NCI-H748 treated with DMSO at 0.1 percent for 48 hours (cell line): ENCODE results near the gene IL17C.

Experiments used
- DNase-seq: peaks from one replicate; lab custom pipeline; 2025; lab: John Stamatoyannopoulos, UW

The IL17C gene

GRCh38 chr16:88610080-88610479 is 28.3 kb upstream of the IL17C start:
- no peak for DNase-seq

DNA sequence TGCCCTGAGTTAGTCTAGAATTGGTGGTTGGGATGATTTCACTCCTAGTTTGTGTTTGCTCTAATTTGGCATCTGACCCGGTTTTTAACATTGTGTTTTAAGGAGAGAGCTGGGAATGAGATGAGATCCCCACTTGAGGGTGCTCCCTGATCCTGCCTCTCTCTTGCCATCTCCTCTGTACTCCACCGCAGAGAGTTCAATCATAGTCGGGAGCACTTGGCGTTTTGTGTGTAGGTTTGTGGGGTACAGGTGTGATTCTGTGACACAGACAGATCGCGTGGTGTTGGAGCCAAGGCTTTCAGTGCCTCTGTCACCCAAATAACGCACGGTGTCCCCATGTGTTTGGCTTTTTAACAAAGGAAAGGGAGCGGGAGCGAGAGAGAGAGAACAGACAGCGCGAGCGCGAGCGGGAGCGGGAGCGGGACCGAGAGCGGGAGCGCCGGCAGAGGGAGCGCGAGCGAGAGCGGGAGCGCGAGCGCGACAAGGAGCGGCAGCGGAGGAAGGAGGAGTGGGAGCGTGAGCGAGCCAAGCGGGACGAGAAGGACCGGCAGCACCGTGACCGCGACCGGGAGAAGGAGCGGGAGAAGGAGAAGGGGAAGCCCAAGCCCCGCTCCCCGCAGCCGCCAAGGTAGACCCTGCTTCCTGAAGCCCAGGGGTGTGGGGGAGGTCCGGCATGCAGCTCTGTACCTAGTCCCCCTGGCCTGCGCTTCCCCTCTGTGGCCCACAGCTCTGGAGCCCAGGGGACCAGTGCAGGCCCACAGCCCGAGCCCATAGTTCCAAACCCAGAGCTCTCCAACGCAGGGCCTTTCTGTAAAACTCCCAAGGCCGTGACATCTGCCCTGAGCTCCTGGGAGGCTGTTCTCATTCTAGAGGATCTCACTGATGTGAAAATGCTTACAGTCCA is 27.2 kb upstream of the IL17C start:
- DNase-seq: no peak

DNA sequence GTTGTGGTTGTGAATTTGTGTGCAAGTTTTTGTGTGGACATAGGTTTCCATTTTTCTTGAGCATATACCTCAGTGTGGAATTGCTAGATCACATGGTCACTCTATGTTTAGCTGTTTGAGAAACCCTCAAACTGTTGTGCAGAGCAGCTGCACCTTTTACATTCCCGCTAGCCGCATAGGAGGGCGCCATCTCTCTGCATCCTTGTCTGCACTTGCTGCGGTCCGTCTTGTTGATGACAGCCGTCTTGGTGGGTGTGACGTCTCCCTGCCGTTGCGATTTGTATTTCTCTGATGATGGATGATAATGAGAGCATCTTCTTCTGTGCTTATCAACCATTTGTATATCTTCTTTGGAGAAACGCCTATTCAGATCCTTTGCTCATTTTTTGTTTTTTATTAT is 25.1 kb upstream of the IL17C start:
- DNase-seq: no peak

DNA sequence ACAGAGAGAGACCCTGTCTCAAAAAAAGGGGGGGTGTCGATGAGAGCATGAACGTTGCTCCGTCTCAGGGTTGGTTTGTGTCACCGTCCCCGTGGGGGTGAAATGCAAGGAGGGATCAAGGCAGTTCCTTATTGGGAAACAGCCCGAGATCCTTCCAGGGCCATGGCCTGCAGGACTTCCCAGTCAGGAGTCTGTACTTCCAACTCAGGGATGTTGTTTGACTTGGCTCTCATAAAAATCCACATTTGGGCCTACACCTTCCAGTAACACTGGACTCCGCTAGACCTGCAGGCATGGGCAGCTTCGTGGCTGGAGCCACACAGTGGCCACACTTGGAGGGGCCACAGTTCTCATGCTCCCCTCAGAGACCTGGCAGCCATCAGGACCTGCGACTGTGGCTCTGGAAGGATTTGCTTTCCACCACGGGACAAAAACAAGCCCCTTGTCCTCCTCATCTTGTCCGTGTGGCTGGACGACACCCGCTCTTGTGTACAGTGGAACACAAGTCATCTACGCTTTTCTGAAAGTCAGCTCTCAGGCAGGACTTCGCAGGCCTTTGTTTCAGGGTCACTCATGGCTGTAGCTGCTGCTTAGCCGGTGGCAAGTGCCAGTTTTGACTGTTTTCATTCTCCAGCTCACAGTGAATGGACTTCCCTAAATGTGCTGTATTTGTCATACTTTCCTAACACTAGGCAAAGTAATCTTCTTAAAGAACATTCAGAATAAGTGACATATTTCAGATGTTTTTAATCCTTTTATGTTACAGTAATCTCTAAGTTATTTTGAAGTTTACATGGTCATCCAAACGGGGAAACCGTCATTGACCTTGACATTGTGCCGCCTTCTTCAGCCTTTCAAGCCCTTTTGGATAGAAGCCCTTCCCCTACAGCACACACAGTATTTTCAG is 24.2 kb upstream of the IL17C start:
- no peak for DNase-seq

- no peak for DNase-seq
These were observed 23.4 kb upstream of the IL17C start for GRCh38 chr16:88614818-88615580.

DNA sequence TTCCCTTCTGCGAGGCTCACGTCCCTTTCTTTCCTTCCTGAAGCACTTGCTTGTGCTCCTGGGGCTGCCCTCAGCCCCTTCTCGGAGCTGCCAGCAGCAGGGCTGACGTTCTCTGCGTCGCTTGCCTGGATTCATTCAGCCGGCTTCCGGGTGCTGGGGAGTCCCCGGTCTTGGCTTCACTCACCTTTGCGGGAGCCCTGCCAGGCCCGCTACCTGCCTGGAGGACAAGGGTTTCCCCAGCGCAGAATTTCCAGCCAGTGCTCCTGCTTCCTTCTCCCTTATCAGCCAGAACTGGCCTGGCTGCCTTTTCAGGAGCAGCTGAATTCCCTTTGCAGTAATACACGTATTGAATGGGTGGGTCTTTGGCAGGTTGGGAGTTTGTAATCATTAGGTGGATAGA is 22.1 kb upstream of the IL17C start:
- DNase-seq: no peak

GRCh38 chr16:88616736-88617135 is 21.6 kb upstream of the IL17C start:
- DNase-seq: no peak

DNA sequence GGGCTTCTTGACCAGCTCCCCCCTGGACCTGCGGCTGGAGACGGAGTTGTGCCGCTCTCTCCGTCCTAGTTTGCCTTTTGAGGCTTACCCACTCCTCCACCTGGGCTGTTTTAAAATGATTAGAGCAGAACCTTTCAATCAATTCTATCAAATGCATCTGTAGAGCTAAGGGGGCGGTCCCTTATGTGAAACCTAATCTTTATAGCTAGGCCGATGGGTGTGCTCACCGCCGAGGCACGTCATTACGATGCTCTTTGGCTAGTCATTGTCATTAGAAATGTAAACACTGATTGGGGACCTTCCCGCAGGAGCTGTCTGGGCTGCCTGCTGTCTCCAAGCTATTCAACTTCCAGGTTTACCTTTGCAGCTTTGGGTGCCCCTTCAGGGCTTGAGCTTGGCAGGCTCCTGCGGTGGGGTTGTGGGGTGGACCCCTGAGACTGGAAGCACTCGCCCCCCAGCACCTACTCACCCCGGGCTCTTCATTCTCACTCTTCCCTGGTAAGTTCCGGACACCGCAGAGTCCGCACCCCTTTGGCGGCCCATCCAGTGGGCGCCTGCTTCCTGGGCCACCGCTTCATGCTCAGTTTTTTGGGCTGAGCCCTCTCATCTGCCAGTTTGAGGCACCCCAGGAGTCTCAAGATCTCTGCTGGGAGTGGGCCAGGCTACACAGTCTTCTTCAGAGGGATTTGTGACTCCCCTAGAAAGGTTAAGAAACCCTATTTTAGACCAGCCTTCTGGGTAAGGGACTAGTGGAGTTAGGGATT is 20.9 kb upstream of the IL17C start:
- peak; percentile 29 for DNase-seq

DNA sequence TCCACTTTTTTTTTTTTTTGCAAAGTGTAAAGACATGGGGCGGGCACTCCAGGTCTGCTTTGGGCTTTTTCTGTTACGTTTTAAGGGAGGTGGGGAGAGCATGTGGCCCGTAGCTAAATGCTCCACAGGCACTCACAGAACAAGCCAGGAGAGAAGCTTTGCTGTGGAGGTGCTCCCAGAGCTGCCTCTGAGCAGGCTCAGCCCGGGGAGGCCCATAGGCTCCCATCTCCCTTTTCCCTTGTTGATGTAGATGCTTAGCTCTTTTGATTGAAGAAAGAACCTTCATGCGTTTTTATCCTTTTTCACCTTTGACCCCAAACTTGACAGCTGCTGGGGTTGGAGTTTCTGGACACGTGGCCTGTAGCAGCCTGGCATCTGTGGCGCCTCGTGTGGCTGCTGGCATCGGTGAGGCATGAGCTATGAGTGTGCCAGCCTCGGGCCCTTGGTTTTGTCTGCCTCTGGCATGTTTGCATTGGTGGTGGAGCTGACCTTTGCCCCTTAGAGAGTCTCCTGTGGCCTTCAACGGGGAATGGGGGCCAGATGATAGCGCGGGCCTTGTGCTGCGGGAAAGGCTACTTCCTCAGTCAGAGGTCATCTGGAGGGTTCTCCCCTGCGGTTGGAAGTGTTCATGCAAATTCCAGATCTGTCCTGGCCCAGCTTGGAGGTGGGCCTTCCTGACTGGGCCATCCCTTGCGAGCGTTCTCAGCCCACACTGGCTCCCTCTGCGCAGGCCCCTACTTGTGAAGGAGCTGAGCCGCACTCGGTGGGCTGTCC is 20.0 kb upstream of the IL17C start:
- no peak for DNase-seq

DNA sequence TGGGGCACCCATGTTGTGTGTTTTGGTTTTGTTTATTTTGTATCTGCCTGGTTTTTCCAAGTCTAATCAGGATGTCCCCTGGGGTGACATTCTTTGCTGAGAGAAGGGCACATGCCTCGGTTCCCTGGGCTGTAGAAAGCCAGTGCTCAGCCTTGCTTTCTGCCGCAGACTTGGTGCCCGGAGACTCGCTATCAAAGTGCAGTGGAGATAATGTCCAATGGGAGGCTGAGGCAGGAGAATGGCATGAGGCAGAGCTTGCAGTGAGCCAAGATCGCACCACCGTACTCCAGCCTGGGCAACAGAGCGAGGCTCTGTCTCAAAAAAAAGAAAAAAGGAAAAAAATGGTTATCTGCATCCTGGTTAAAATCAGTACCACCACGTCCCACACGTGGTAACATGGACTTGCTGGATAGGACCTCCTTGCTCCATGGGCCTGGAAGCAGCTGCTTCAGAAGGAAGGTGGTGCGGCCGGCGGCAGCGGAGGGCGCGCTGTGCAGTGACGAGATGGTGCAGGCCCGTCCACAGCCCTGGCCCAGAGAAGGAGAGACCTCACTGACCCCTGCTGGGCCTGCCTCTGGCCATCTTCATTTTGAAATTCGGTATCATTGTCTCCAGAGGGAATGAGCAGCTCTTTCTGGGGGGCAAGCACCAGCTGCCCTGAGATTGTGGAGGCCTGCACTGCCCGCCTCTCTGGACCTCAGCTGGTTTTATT is 19.3 kb upstream of the IL17C start:
- no peak for DNase-seq

GRCh38 chr16:88619859-88620815 is 18.2 kb upstream of the IL17C start:
- no peak for DNase-seq

GRCh38 chr16:88622125-88622524 is 16.2 kb upstream of the IL17C start:
- no peak for DNase-seq

GRCh38 chr16:88622866-88623265 is 15.5 kb upstream of the IL17C start:
- DNase-seq: no peak

- no peak for DNase-seq
These were observed 14.5 kb upstream of the IL17C start for GRCh38 chr16:88623858-88624257.

DNA sequence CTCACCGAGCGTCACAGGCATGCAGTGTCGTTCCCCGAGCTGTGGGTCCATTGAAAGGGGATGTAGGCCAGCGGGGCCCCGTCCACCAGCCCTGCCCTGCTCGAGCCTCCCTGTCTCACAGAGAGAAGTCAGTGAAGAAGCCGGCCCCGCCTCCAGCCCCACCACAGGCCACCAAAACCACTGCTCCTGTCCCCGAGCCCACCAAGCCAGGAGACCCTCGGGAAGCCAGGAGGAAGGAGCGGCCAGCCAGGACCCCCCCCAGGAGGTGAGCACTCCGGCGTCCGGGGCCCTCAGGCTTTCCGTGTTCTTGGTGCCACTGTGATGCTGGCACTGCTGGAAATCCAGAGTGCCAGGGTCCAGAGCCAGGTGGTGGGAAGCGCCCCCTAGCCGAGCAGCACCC is 13.9 kb upstream of the IL17C start:
- no peak for DNase-seq

DNA sequence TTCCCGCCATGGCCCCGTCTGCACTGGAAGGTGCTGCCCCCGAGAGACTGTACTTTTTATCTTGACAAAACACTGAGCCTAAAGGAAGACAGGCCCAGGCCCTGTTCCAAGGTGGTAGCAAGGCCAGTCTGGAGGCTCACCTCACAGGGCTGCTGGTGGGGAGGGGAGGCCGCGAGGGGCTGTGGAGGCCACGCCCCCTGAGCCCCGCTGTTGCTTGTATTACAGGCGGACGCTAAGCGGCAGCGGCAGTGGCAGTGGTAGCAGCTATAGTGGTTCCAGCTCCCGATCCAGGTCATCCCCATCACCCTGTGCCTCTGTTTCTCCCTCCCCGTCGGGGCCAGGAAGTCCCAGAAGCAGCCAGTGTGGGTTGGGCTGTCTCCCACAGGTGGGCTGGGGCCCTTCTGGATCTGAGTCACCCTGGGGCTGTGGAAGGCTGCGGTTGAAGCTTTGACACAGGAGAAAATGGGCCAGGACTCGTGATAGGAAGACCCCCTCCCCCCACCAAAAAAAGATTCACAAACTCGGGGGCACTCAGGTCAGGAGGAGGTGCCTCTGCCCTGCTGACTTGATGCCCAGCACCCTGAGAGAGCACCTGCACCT is 13.3 kb upstream of the IL17C start:
- no peak for DNase-seq

DNA sequence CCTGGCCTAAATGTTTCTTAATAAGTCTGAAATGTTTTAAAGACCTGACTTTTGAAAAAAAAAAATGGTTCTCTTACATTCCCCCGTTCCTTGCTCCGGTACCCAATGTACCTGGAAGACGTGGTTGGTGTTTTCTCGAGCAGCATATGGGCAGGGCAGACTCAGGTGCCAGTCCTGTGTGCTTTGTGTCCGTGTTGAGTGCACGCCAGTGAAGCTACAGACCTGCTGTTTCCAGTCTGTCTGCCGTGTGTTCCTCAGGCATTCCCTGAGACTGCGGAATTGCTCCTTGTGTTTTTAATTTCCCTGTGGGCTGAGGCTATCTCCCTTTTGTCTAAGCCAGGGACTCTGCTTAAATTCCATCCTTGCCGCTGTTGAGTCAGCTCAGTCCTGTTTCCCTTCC is 11.7 kb upstream of the IL17C start:
- DNase-seq: no peak
